ENCODE measurements around the gene NPHP4. TPM values are rescaled to one million over a fixed set of nuclear protein-coding genes. Genes with fewer than 3 reads are reported as not detected.

Gene NPHP4
- polyA plus RNA-seq, 1 of the 3 experiments (the other 2 are of a cell fraction): 7.0 TPM

- no peaks in the 10 kb centered on the region for H4K20me1 ChIP-seq (ENCODE audit: insufficient read depth)
- no peak overlapping the region for H2AFZ ChIP-seq (ENCODE audit: low read depth)
- peaks cover 6% of the 10 kb centered on the region for H3F3A ChIP-seq (replicated peaks; ENCODE audit: insufficient read depth)
- H3K4me2 ChIP-seq: no peak overlapping the region
- no peaks in the 10 kb centered on the region for H3K9me3 ChIP-seq
- no peak overlapping the region for H3K9ac ChIP-seq
- H3K79me2 ChIP-seq (ENCODE audit: insufficient read depth): no peaks in the 10 kb centered on the region
- no peak for DNase-seq
- no peak overlapping the region for H3K4me3 ChIP-seq (ENCODE audit: low read depth in 2 of 2, low read length in 1 of 2)
- peaks cover 5 to 20% of the 10 kb centered on the region in 2 experiments for H3K36me3 ChIP-seq (replicated peaks in 1 of 2; ENCODE audit: control insufficient read depth in 1 of 2, insufficient read depth in 2 of 2, low read length in 1 of 2)
- no peaks in the 10 kb centered on the region; a peak in 1 of 4 replicates for H3K4me1 ChIP-seq (ENCODE audit: control insufficient read depth in 1 of 2, insufficient read depth in 2 of 2, low read depth in 1 of 2, low read length in 1 of 2)
- no peaks in the 10 kb centered on the region for H3K27me3 ChIP-seq (ENCODE audit: insufficient read depth)
- no peak overlapping the region for H3K27ac ChIP-seq (ENCODE audit: low read depth in 2 of 2, low read length in 1 of 2)
- whole genome bisulfite sequencing (ENCODE audit: low lambda C conversion rate): 91% methylated on average over 8 of the region's 20 CpGs
- CTCF ChIA-PET: interaction anchor here (0.9 to 1.7 kb wide), 2 partner anchors 10 to 420 kb away, joined by 3 to 4 read pairs; no protein-coding TSS in a partner anchor
- no peak for TF ChIP-seq SIN3A (IDR thresholded peaks at IDR 0.05; ENCODE audit: borderline replicate concordance, low read depth, low read length)
- TF ChIP-seq ZBTB33 (IDR thresholded peaks at IDR 0.05; ENCODE audit: borderline replicate concordance, low read depth): no peak
- TF ChIP-seq POLR2AphosphoS5 (IDR thresholded peaks at IDR 0.05; ENCODE audit: low read depth, low read length): no peak
- no peak for TF ChIP-seq IRF3 (IDR thresholded peaks at IDR 0.05; ENCODE audit: low read depth, low read length)
- TF ChIP-seq NFIC (IDR thresholded peaks at IDR 0.05; ENCODE audit: borderline replicate concordance): no peak
- TF ChIP-seq TAF1 (IDR thresholded peaks at IDR 0.05; ENCODE audit: borderline replicate concordance, low read depth, low read length): no peak
- TF ChIP-seq CTCF (IDR thresholded peaks at IDR 0.05): no peak
- TF ChIP-seq RXRA (IDR thresholded peaks at IDR 0.05; ENCODE audit: borderline replicate concordance, low read depth): no peak
- TF ChIP-seq GABPA (IDR thresholded peaks at IDR 0.05; ENCODE audit: low read depth): no peak
- no peak for TF ChIP-seq JUND (IDR thresholded peaks at IDR 0.05)
- POLR2A ChIA-PET: no interaction called here
- no peaks in the 10 kb centered on the region for H3K9me2 ChIP-seq
Observed at GRCh38 chr1:5934058-5934884, 58.0 kb downstream of the NPHP4 start.

- H3K9me2 ChIP-seq: no peaks in the 10 kb centered on the region
- H3K27ac ChIP-seq (ENCODE audit: low read depth in 2 of 2, low read length in 1 of 2): no peak overlapping the region
- H3K4me1 ChIP-seq (ENCODE audit: control insufficient read depth in 1 of 2, insufficient read depth in 2 of 2, low read depth in 1 of 2, low read length in 1 of 2): no peaks in the 10 kb centered on the region; a peak in 1 of 4 replicates
- no peaks in the 10 kb centered on the region for H3K27me3 ChIP-seq (ENCODE audit: insufficient read depth)
- H2AFZ ChIP-seq (ENCODE audit: low read depth): no peak overlapping the region
- peaks cover 6% of the 10 kb centered on the region for H3F3A ChIP-seq (replicated peaks; ENCODE audit: insufficient read depth)
- no peaks in the 10 kb centered on the region for H4K20me1 ChIP-seq (ENCODE audit: insufficient read depth)
- CTCF ChIA-PET: interaction anchor here (0.9 to 1.0 kb wide), 2 partner anchors 17 to 419 kb away, joined by 3 read pairs; no protein-coding TSS in a partner anchor
- H3K4me2 ChIP-seq: no peak overlapping the region
- H3K9me3 ChIP-seq: no peaks in the 10 kb centered on the region
- 92% methylated on average over 7 of the region's 7 CpGs for WGBS (ENCODE audit: low lambda C conversion rate)
- no peak overlapping the region for H3K4me3 ChIP-seq (ENCODE audit: low read depth in 2 of 2, low read length in 1 of 2)
- H3K9ac ChIP-seq: no peak overlapping the region
- H3K36me3 ChIP-seq (replicated peaks in 1 of 2; ENCODE audit: control insufficient read depth in 1 of 2, insufficient read depth in 2 of 2, low read length in 1 of 2): peaks cover 5 to 20% of the 10 kb centered on the region in 2 experiments
- no peak for DNase-seq
- POLR2A ChIA-PET: no interaction called here
- H3K79me2 ChIP-seq (ENCODE audit: insufficient read depth): no peaks in the 10 kb centered on the region
- TF ChIP-seq SMC3 (IDR thresholded peaks at IDR 0.05; ENCODE audit: low read depth, low read length) (no peak), GABPA (IDR thresholded peaks at IDR 0.05; ENCODE audit: low read depth) (no peak), NFIC (IDR thresholded peaks at IDR 0.05; ENCODE audit: borderline replicate concordance) (no peak), IRF3 (IDR thresholded peaks at IDR 0.05; ENCODE audit: low read depth, low read length) (no peak), MEF2A (IDR thresholded peaks at IDR 0.05; ENCODE audit: borderline replicate concordance, low read depth) (no peak), SIN3A (IDR thresholded peaks at IDR 0.05; ENCODE audit: borderline replicate concordance, low read depth, low read length) (no peak), MAX (IDR thresholded peaks at IDR 0.05; ENCODE audit: low read depth) (no peak), NRF1 (IDR thresholded peaks at IDR 0.05; ENCODE audit: low read depth, low read length) (no peak), CTCF (IDR thresholded peaks at IDR 0.05) (no peak)
Observed at GRCh38 chr1:5933676-5934057, 58.6 kb downstream of the NPHP4 start.
